ENCODE results near the gene KIF5B.
"Not testable (repeated sequence)": the region's sequence is repeated elsewhere in the genome, so short reads cannot be mapped to it uniquely, and the experiment has no call there.

KIF5B gene

DNA sequence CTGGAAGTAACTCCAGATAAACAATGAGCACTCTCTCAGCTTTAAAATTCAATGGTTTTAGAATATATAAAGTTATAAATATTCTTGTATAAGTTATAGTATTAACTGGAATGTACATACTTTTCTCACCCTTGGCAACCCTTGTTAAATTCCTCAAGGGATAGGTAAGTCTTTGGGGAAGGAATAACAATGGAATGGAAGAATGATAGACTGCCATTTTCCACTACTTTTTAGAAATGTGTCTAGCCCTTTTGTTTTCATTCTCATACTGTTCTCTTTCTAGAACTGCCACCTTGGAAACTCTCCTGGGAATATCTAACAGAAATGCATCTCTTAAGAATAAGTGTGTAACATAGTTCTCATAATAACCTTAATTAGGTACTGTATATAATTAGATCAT, 8.3 kb downstream of the KIF5B start:
- TF ChIP-seq, protein P1, sequence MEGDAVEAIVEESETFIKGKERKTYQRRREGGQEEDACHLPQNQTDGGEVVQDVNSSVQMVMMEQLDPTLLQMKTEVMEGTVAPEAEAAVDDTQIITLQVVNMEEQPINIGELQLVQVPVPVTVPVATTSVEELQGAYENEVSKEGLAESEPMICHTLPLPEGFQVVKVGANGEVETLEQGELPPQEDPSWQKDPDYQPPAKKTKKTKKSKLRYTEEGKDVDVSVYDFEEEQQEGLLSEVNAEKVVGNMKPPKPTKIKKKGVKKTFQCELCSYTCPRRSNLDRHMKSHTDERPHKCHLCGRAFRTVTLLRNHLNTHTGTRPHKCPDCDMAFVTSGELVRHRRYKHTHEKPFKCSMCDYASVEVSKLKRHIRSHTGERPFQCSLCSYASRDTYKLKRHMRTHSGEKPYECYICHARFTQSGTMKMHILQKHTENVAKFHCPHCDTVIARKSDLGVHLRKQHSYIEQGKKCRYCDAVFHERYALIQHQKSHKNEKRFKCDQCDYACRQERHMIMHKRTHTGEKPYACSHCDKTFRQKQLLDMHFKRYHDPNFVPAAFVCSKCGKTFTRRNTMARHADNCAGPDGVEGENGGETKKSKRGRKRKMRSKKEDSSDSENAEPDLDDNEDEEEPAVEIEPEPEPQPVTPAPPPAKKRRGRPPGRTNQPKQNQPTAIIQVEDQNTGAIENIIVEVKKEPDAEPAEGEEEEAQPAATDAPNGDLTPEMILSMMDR (IDR thresholded peaks at IDR 0.05; ENCODE audit: low read depth, low read length), result no peak
- H3K36me3 ChIP-seq, result peaks cover 18% of the 10 kb centered on the region; the same call in 1 of the 2 replicates
- H3K27ac ChIP-seq, result no peak overlapping the region
- no peaks in the 10 kb centered on the region for H3K9me3 ChIP-seq (ENCODE audit: severe bottlenecking)
- H3K4me3 ChIP-seq (ENCODE audit: low read depth, low read length), result no peak overlapping the region
- no peak for DNase-seq
- H3K27me3 ChIP-seq (ENCODE audit: insufficient read depth, low read depth, severe bottlenecking), result no peaks in the 10 kb centered on the region

DNA sequence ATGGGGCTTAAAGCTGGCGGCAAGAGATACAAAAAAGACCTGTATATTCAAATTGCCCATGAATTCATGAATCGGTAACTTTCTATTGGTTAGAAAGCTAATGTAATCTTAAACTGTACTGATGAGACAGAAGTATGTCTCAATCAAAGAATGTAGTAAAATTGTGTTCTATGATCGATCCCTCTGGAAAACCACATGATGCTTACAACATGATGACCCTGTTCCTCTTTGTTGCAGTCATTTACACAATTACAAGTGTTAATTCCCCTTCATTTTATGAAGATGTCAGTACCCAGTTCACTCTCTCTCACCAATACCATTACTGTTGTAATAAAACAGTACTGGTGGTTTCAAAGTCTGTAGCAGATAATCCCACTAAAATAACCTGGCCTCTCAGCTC, 10.1 kb downstream of the KIF5B start:
- Histone ChIP-seq H3K27me3 (ENCODE audit: insufficient read depth, low read depth, severe bottlenecking) (no peaks in the 10 kb centered on the region), H3K9me3 (ENCODE audit: severe bottlenecking) (no peaks in the 10 kb centered on the region), H3K27ac (no peak overlapping the region), H3K4me3 (ENCODE audit: low read depth, low read length) (no peak overlapping the region), H3K36me3 (peaks cover 18% of the 10 kb centered on the region; the same call in 1 of the 2 replicates)
- no peak for DNase-seq
- TF ChIP-seq, protein P1 (IDR thresholded peaks at IDR 0.05; ENCODE audit: low read depth, low read length), result no peak

DNA sequence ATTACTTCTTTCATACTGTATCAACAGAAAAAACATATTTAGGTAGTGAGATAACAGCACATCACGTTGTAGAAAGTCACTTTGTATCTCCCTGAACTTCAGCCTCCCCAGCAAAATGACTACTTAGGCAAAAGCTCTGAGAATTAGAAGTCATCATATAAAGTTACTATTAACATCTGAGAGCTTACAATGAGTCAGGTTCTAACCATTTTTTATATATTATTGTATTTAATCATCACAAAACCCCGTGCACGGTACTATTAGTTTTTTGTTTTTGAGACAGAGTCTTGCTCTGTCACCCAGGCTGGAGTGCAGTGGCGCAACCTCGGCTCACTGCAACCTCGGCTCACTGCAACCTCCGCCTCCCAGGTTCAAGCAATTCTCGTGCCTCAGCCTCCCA, 13.5 kb downstream of the KIF5B start:
- not testable (repeated sequence) for H3K27me3 ChIP-seq (ENCODE audit: insufficient read depth, low read depth, severe bottlenecking); H3K27ac ChIP-seq; H3K9me3 ChIP-seq (ENCODE audit: severe bottlenecking); DNase-seq; H3K4me3 ChIP-seq (ENCODE audit: low read depth, low read length)
- peaks cover 28% of the 10 kb centered on the region for H3K36me3 ChIP-seq

DNA sequence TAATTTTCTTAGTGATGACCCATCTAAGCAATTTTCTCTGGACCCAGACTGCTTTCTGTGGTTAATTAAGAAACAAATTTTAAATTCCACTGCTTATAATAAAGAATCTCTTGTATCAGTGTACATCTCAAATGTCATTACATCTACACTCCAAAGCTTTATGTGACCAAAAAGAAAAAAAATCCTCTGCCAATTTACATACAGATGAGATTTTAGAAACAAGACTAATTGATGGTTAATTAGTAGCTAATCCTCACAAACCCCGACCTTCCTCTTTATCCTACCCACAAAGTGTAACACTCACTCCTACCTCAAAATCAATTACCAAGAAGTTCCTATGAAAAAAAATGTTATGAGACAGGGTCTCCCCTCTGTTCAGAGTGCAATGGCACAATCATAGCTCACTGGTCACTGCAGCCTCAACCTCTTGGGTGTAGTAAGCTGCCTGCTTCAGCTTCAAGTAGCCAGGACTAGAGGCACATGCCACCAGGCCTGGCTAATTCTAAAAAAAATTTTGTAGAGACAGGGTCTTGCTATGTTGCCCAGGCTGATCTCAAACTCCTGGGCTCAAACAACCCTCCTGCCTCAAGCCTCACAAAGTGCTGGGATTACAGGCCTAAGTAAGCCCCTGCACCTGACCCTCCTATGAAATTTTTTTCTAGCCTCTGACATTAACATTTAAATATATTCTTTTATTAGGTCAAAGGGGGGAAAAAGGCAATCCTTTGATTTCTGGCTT, 14.8 kb downstream of the KIF5B start:
- Histone ChIP-seq H3K27ac (no peak overlapping the region), H3K27me3 (ENCODE audit: insufficient read depth, low read depth, severe bottlenecking) (no peaks in the 10 kb centered on the region), H3K36me3 (peaks cover 23% of the 10 kb centered on the region), H3K9me3 (ENCODE audit: severe bottlenecking) (no peaks in the 10 kb centered on the region), H3K4me3 (ENCODE audit: low read depth, low read length) (no peak overlapping the region)
- no peak for DNase-seq
- TF ChIP-seq, protein P1 (IDR thresholded peaks at IDR 0.05; ENCODE audit: low read depth, low read length), result no peak

DNA sequence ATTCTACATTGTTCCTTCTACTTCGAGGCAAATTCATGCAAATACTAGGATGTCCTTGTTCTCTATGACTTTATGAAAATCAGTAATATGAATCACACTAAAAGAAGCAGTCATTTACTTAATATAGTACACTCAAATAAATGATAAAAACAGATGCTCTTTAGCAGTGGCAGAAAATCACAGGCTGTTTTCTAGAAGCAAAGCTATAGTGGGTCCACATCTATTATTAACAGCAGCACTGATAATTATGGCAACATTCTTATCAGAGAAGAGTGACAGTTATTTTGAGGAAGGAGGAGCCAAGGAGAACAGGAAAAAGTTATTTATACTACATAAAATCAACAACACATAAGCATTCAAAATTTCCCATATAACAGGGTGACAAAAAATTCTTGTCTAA, 16.5 kb downstream of the KIF5B start:
- H3K27ac ChIP-seq, result no peak overlapping the region
- H3K36me3 ChIP-seq, result peaks cover 26% of the 10 kb centered on the region
- no peak overlapping the region for H3K4me3 ChIP-seq (ENCODE audit: low read depth, low read length)
- no peaks in the 10 kb centered on the region for H3K9me3 ChIP-seq (ENCODE audit: severe bottlenecking)
- DNase-seq, result no peak
- TF ChIP-seq, protein P1 (IDR thresholded peaks at IDR 0.05; ENCODE audit: low read depth, low read length), result no peak
- H3K27me3 ChIP-seq (ENCODE audit: insufficient read depth, low read depth, severe bottlenecking), result no peaks in the 10 kb centered on the region

DNA sequence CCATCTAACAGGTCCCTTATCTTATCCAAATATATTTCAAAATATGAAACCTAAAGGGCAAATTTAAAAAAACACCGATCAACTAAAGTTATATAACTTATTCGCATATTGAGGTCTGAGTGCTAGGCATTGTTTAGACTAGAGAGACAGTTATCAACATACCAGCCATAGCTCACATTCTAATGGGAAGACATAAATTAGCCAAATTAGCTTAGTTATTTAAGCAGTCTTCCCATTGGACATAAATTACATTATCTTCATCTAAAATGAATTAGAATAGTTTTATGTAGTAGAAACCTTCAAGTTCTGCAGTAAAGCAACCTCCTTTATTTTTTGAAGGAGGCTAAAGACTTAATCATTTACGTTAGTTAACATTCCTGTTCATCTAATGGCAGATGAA, 17.4 kb downstream of the KIF5B start:
- Histone ChIP-seq H3K4me3 (ENCODE audit: low read depth, low read length) (no peak overlapping the region), H3K27me3 (ENCODE audit: insufficient read depth, low read depth, severe bottlenecking) (no peaks in the 10 kb centered on the region), H3K27ac (no peak overlapping the region), H3K9me3 (ENCODE audit: severe bottlenecking) (no peaks in the 10 kb centered on the region), H3K36me3 (peaks cover 32% of the 10 kb centered on the region)
- TF ChIP-seq, protein P1 (IDR thresholded peaks at IDR 0.05; ENCODE audit: low read depth, low read length), result no peak
- DNase-seq, result no peak

Measured in WERI-Rb-1 (cell line).